ENCODE data around the gene RETN. TPM values are rescaled to one million over a fixed set of nuclear protein-coding genes. Genes with fewer than 3 reads are reported as not detected.

Gene RETN
- total RNA-seq, 4 donors from 2014 or later: not detected

GRCh38 chr19:7637374-7638256 is 31.2 kb upstream of the RETN start:
- no peaks in the 10 kb centered on the region for H3K9me3 ChIP-seq
- H3K27ac ChIP-seq: peak overlapping the region in 3 of 4 donors; percentile 35 to 65 (median 53)
- peaks cover 0 to 4% of the 10 kb centered on the region in 2 donors for H3K36me3 ChIP-seq
- peaks cover 0 to 10% (median 3%) of the 10 kb centered on the region in 3 donors for H3K4me1 ChIP-seq
- H3K4me3 ChIP-seq: peak overlapping the region in 1 of 2 donors; percentile 47
- 46 to 89% methylated on average over 4 of the region's 30 CpGs for WGBS, 2 donors (ENCODE audit: low coverage in 1 of 2)
- peaks cover 75% of the 10 kb centered on the region for H3K27me3 ChIP-seq
- TF ChIP-seq POLR2A (IDR thresholded peaks at IDR 0.05): no peak
- no peak for TF ChIP-seq EP300 (IDR thresholded peaks at IDR 0.05)
- no peak for TF ChIP-seq POLR2AphosphoS5 (IDR thresholded peaks at IDR 0.05)
- ATAC-seq: no peak

GRCh38 chr19:7638802-7639465 is 29.9 kb upstream of the RETN start:
- Histone ChIP-seq H3K9me3 (no peaks in the 10 kb centered on the region), H3K27me3 (peaks cover 88% of the 10 kb centered on the region), H3K36me3 (no peaks in the 10 kb centered on the region), H3K27ac (no peak overlapping the region), H3K4me3 (no peak overlapping the region), H3K4me1 (peaks cover 0 to 10% (median 3%) of the 10 kb centered on the region in 3 donors)
- TF ChIP-seq CTCF (IDR thresholded peaks at IDR 0.05): no peak
- TF ChIP-seq POLR2AphosphoS5 (IDR thresholded peaks at IDR 0.05): no peak
- TF ChIP-seq EP300 (IDR thresholded peaks at IDR 0.05): no peak
- no peak for TF ChIP-seq POLR2A (IDR thresholded peaks at IDR 0.05)
- no peak for ATAC-seq
- WGBS, 2 donors (ENCODE audit: low coverage in 1 of 2): 100% methylated on average over 1 of the region's 12 CpGs; no CpG with 5 or more reads in 1 of the 2 donors

GRCh38 chr19:7639863-7640348 is 28.9 kb upstream of the RETN start:
- Histone ChIP-seq H3K27ac (no peak overlapping the region), H3K27me3 (peaks cover 98% of the 10 kb centered on the region), H3K4me3 (no peak overlapping the region), H3K9me3 (no peaks in the 10 kb centered on the region), H3K36me3 (no peaks in the 10 kb centered on the region), H3K4me1 (peaks cover 0 to 10% (median 3%) of the 10 kb centered on the region in 3 donors)
- TF ChIP-seq POLR2A (IDR thresholded peaks at IDR 0.05): no peak
- TF ChIP-seq EP300 (IDR thresholded peaks at IDR 0.05): no peak
- TF ChIP-seq POLR2AphosphoS5 (IDR thresholded peaks at IDR 0.05): no peak
- no peak for TF ChIP-seq CTCF (IDR thresholded peaks at IDR 0.05)
- no peak for ATAC-seq
- WGBS, 2 donors (ENCODE audit: low coverage in 1 of 2): 92 to 100% methylated on average over 1 to 9 of the region's 13 CpGs

- peaks cover 99% of the 10 kb centered on the region for H3K27me3 ChIP-seq
- 100% methylated on average over 1 of the region's 11 CpGs; no CpG with 5 or more reads in 1 of the 2 donors for WGBS, 2 donors (ENCODE audit: low coverage in 1 of 2)
- no peaks in the 10 kb centered on the region for H3K9me3 ChIP-seq
These were observed 28.0 kb upstream of the RETN start for GRCh38 chr19:7640803-7641202.

More at GRCh38 chr19:7640803-7641202, 28.0 kb upstream of the RETN start:
- Histone ChIP-seq H3K36me3 (no peaks in the 10 kb centered on the region), H3K4me3 (no peak overlapping the region), H3K27ac (no peak overlapping the region), H3K4me1 (peaks cover 0 to 10% (median 3%) of the 10 kb centered on the region in 3 donors)
- no peak for ATAC-seq
- TF ChIP-seq POLR2AphosphoS5 (IDR thresholded peaks at IDR 0.05) (no peak), EP300 (IDR thresholded peaks at IDR 0.05) (no peak), CTCF (IDR thresholded peaks at IDR 0.05) (no peak), POLR2A (IDR thresholded peaks at IDR 0.05) (no peak)

Measured in gastroesophageal sphincter (tissue), 4 donors.